Testis (tissue), 3 donors: Measurements from ENCODE around the gene NSMF. TPM values are rescaled to one million over a fixed set of nuclear protein-coding genes. Genes with fewer than 3 reads are reported as not detected.

Experiments
- DNase-seq: peaks from one replicate; pipeline ENCODE4 v3.0.0-alpha.2; 2019
- H3K27ac ChIP-seq, 2 donors: fragments of 200-600 bp; sonication (generic); one replicate each; pipeline ENCODE4 v1.5.1; 2019
- H3K27me3 ChIP-seq: fragments of 200-600 bp; sonication (generic); one replicate; pipeline ENCODE4 v1.5.1; 2019
- H3K36me3 ChIP-seq: fragments of 200-600 bp; sonication (generic); one replicate; pipeline ENCODE4 v1.5.1; 2017; ENCODE audit warnings: low read depth; ENCODE audit errors: missing control alignments
- H3K4me1 ChIP-seq: fragments of 200-600 bp; sonication (generic); one replicate; pipeline ENCODE4 v1.5.1; 2019
- H3K4me3 ChIP-seq, 2 donors: fragments of 200-600 bp; sonication (generic); one replicate each; pipeline ENCODE4 v1.5.1; 2017 to 2019
- H3K9me3 ChIP-seq: fragments of 200-600 bp; sonication (generic); one replicate; pipeline ENCODE4 v1.5.1; 2017
- POLR2A ChIP-seq: fragments of 450-650 bp; IDR thresholded peaks from one replicate; pipeline ENCODE4 v1.6.1; 2017; ENCODE audit warnings: antibody characterized with exemption, mild to moderate bottlenecking, moderate library complexity
- WGBS, 2 donors: methylation state at CpG; one replicate each; pipeline ENCODE4 v1.1.5; 2018; 5-methylcytosine and 5-hydroxymethylcytosine counted together
- intact Hi-C: fragments of 100-400 bp; cut with DNase I; formaldehyde crosslinking; loops from one replicate; pipeline ENCODE4 v1.15.1; 2023; ENCODE audit warnings: low total_unique reads
- polyA plus RNA-seq: library from polyadenylated mRNA; stranded (reverse); fragments of 350-450 nt; fragmentation: Illumina TruSeq; extraction: RNeasy Lipid Tissue Mini Kit (QIAGEN cat#74804); gene quantifications from one replicate; pipeline ENCODE4 v1.2.3, GENCODE V29; 2014; ENCODE audit warnings: low read depth, low replicate concordance; ENCODE audit not compliant: insufficient read depth
- total RNA-seq, 2 donors: library from RNA; depleted of rRNA; stranded (reverse); fragments of >200 nt; gene quantifications; one replicate each; pipeline ENCODE4 v1.2.3, GENCODE V29; 2016
- TF ChIP-seq, protein P1 (sequence below), 3 experiments: fragments of 450-650 bp in 2 of 3; fragments of 200-600 bp in 1 of 3; sonication (generic) in 1 of 3; IDR thresholded peaks; one replicate each; pipeline ENCODE4 v1.5.1; 2016 to 2019; ENCODE audit warnings: antibody characterized with exemption in 3 of 3, mild to moderate bottlenecking in 2 of 3, moderate library complexity in 1 of 3

NSMF gene
- total and polyA plus RNA-seq, 3 donors from 2014 or later, result 42.5 to 105 (median 81.7) TPM

DNA sequence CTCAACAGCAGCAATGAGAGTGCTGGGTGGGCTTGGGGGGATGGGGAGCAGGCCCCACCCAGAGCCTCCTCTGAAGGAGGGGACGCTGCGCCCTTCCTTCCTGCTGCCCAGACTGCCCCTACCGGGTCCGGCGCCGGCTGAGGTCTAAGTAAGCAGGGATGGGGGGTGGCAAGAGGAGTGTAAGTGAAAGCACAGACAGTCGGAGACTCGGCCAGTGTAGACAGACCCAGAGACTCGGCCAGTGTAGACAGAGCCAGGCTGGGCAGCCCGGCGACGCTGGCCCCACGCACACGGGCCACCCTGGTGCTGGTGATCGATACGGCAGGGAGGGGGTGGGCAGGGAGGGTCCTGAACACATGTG, 10.6 kb downstream of the NSMF start:
- 88% methylated on average over 11 to 14 of the region's 16 CpGs for WGBS, 2 donors
- no peaks in the 10 kb centered on the region for H3K36me3 ChIP-seq
- no peak overlapping the region for H3K4me3 ChIP-seq
- no peaks in the 10 kb centered on the region for H3K27me3 ChIP-seq
- no peaks in the 10 kb centered on the region for H3K4me1 ChIP-seq
- no peak overlapping the region for H3K27ac ChIP-seq
- intact Hi-C loops, result no loop called here
- H3K9me3 ChIP-seq, result no peaks in the 10 kb centered on the region
- TF ChIP-seq, protein P1, sequence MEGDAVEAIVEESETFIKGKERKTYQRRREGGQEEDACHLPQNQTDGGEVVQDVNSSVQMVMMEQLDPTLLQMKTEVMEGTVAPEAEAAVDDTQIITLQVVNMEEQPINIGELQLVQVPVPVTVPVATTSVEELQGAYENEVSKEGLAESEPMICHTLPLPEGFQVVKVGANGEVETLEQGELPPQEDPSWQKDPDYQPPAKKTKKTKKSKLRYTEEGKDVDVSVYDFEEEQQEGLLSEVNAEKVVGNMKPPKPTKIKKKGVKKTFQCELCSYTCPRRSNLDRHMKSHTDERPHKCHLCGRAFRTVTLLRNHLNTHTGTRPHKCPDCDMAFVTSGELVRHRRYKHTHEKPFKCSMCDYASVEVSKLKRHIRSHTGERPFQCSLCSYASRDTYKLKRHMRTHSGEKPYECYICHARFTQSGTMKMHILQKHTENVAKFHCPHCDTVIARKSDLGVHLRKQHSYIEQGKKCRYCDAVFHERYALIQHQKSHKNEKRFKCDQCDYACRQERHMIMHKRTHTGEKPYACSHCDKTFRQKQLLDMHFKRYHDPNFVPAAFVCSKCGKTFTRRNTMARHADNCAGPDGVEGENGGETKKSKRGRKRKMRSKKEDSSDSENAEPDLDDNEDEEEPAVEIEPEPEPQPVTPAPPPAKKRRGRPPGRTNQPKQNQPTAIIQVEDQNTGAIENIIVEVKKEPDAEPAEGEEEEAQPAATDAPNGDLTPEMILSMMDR (IDR thresholded peaks at IDR 0.05), result no peak
- TF ChIP-seq POLR2A, result no peak
- DNase-seq, result no peak

DNA sequence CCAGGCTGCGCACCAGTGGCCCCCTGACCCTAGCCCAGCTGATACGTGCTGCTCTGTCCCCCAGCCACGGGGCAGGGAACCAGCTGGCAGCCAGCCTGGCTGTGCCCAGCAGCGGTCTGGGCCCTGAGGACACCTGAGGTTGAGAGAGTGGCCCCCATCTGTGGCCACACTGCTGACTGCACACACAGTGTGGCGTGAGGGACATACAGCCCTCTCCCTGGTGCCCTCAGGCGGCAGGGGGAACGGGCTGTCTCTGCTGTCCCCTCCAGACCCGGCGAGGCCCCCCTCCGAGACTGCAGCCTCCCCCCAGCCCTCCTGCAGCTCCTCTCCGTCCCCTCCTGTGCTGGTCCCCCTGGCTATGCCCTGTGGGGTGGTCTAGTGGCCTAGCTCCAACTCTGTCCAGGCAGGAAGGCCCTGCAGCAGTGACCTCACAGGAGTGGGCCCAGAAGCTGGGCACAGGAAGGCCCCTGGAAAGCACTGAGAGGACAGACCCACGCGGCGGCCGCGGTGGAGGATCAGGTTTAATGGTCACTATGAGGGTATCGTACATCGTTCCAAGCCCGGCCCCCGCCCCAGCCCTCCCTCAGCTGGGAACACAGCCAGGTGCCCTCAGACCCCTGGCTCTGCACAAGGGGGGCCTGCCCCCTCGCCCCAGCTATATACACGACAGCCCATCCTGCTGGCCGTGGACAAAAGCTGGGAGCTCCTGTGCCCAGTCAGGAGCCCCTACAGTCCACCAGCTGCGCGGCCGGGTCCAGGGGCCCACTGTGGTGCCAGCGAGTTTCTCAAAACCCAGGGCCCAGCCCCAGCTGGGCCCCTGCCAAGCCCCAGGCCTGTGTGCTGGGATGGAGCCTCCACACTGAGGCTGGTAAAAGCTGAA, 11.2 kb downstream of the NSMF start:
- Histone ChIP-seq H3K4me3 (no peak overlapping the region), H3K4me1 (no peaks in the 10 kb centered on the region), H3K36me3 (no peaks in the 10 kb centered on the region), H3K9me3 (no peaks in the 10 kb centered on the region), H3K27ac (no peak overlapping the region), H3K27me3 (no peaks in the 10 kb centered on the region)
- TF ChIP-seq POLR2A, result no peak
- TF ChIP-seq, protein P1 (IDR thresholded peaks at IDR 0.05), result no peak
- intact Hi-C loops, result no loop called here
- DNase-seq, result no peak
- WGBS, 2 donors, result 85 to 100% methylated on average over 2 to 27 of the region's 27 CpGs

DNA sequence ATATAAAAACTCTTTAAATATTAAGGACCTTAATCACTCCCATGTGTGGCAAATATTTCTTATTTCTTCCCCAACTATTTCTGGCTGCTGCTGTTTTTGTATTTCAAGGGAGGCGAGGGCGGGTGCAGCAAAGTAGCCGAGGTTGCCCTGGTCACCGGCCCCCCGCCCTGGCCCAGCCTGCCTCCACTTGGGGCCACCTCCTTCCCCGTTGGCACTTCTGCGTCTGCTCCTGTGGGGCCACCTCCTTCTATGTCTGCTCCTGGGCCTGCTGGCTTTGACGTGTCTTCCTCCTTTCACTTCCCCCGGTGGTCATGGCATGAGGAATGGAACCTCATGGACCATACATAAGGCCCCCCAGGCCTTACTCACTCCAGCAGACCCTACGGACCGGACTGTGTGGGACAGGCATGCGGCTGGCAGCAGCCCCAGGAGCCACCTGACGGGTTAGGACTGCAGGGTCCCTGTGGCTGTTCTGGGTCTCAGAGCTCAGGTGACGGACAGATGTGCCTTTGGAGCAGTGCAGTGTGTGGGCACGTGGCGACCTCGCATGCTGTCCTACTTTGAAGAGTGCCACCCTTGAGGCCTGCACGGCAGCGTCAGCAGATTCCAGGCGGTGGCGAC, 12.2 kb downstream of the NSMF start:
- H3K9me3 ChIP-seq, result no peaks in the 10 kb centered on the region
- no peak overlapping the region for H3K27ac ChIP-seq
- TF ChIP-seq, protein P1 (IDR thresholded peaks at IDR 0.05), result no peak
- no peak for TF ChIP-seq POLR2A
- no peaks in the 10 kb centered on the region for H3K36me3 ChIP-seq
- DNase-seq, result no peak
- 68 to 81% methylated on average over 21 of the region's 21 CpGs for WGBS, 2 donors
- no peaks in the 10 kb centered on the region for H3K4me1 ChIP-seq
- no peaks in the 10 kb centered on the region for H3K27me3 ChIP-seq
- intact Hi-C loops, result no loop called here
- H3K4me3 ChIP-seq, result no peak overlapping the region

DNA sequence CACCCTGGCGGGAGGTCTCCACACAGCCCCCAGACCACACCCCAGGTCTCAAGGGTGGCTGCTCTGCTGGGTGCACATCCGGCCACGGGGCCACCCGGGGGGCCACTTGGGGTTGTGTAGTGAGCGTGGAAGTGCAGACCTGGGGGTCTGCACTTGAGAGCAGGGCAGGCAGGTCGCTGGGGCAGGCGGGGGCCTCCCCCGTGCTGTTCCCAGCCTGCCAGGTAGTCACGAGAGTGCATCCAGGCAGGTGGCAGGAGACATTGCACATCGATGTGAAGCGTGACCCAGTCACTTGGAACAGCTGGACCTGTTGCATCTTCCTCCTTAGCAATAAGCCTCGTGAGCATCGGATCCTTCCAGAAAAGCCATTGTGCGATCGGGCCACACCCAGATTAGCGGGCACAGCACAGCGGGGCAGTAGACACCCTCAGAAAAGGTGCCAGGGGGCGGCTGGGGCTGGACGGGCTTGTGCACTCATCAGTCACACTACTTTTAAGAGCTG, 13.2 kb downstream of the NSMF start:
- no peak overlapping the region for H3K27ac ChIP-seq
- TF ChIP-seq, protein P1 (IDR thresholded peaks at IDR 0.05), result no peak
- TF ChIP-seq POLR2A, result no peak
- WGBS, 2 donors, result 47 to 71% methylated on average over 16 to 19 of the region's 19 CpGs
- no peak overlapping the region for H3K4me3 ChIP-seq
- no peak for DNase-seq
- no peaks in the 10 kb centered on the region for H3K4me1 ChIP-seq
- no peaks in the 10 kb centered on the region for H3K36me3 ChIP-seq
- H3K9me3 ChIP-seq, result no peaks in the 10 kb centered on the region
- intact Hi-C loops, result no loop called here
- no peaks in the 10 kb centered on the region for H3K27me3 ChIP-seq
